T-helper 1 cell treated with Interleukin-12 subunit alpha and Interleukin-12 subunit beta and Interleukin-4 antibody, amounts not matched to agents 30 μg/mL and 1 μg/mL, for 36 hours (primary cell): ENCODE data around the gene BMPR1B.
A peak's percentile ranks its signal among the peaks of the same experiment; 100 is the strongest.

Experiments
- H3K27ac Mint-ChIP-seq: one replicate; pipeline ENCODE4 v1.8.0; 2021; ENCODE audit warnings: mild to moderate bottlenecking, mixed read lengths
- H3K27me3 Mint-ChIP-seq: one replicate; pipeline ENCODE4 v1.8.0; 2021; ENCODE audit warnings: low read depth, mixed read lengths
- H3K36me3 Mint-ChIP-seq: one replicate; pipeline ENCODE4 v1.8.0; 2021; ENCODE audit warnings: low read depth, mixed read lengths
- H3K4me1 Mint-ChIP-seq: one replicate; pipeline ENCODE4 v1.8.0; 2021; ENCODE audit warnings: low read depth, mixed read lengths
- H3K4me3 Mint-ChIP-seq: one replicate; pipeline ENCODE4 v1.8.0; 2021; ENCODE audit warnings: mild to moderate bottlenecking, moderate library complexity, mixed read lengths
- H3K9me3 Mint-ChIP-seq: one replicate; pipeline ENCODE4 v1.8.0; 2021; ENCODE audit warnings: mixed read lengths

Gene BMPR1B

GRCh38 chr4:94887027-94887426, 129.3 kb downstream of the BMPR1B start:
- Mint-ChIP-seq H3K27me3 (no peaks in the 10 kb centered on the region), H3K27ac (no peak overlapping the region), H3K36me3 (no peaks in the 10 kb centered on the region), H3K4me3 (no peak overlapping the region), H3K4me1 (no peaks in the 10 kb centered on the region), H3K9me3 (no peaks in the 10 kb centered on the region)

- Mint-ChIP-seq H3K9me3 (no peaks in the 10 kb centered on the region), H3K27me3 (no peaks in the 10 kb centered on the region), H3K4me1 (no peaks in the 10 kb centered on the region), H3K36me3 (no peaks in the 10 kb centered on the region), H3K27ac (no peak overlapping the region), H3K4me3 (no peak overlapping the region)
These were observed 131.8 kb downstream of the BMPR1B start for GRCh38 chr4:94889523-94889922.

GRCh38 chr4:94889946-94890345, 132.2 kb downstream of the BMPR1B start:
- no peaks in the 10 kb centered on the region for H3K4me1 Mint-ChIP-seq
- no peaks in the 10 kb centered on the region for H3K27me3 Mint-ChIP-seq
- H3K9me3 Mint-ChIP-seq, result no peaks in the 10 kb centered on the region
- no peak overlapping the region for H3K4me3 Mint-ChIP-seq
- no peak overlapping the region for H3K27ac Mint-ChIP-seq
- no peaks in the 10 kb centered on the region for H3K36me3 Mint-ChIP-seq

- no peak overlapping the region for H3K4me3 Mint-ChIP-seq
- no peaks in the 10 kb centered on the region for H3K27me3 Mint-ChIP-seq
- no peaks in the 10 kb centered on the region for H3K36me3 Mint-ChIP-seq
- H3K27ac Mint-ChIP-seq, result no peak overlapping the region
- H3K9me3 Mint-ChIP-seq, result no peaks in the 10 kb centered on the region
- no peaks in the 10 kb centered on the region for H3K4me1 Mint-ChIP-seq
These were observed 132.8 kb downstream of the BMPR1B start for GRCh38 chr4:94890579-94890978.

- Mint-ChIP-seq H3K36me3 (no peaks in the 10 kb centered on the region), H3K9me3 (no peaks in the 10 kb centered on the region), H3K27ac (no peak overlapping the region), H3K4me1 (no peaks in the 10 kb centered on the region), H3K27me3 (no peaks in the 10 kb centered on the region), H3K4me3 (no peak overlapping the region)
These were observed 134.3 kb downstream of the BMPR1B start for GRCh38 chr4:94892051-94892450.

GRCh38 chr4:94895081-94895480, 137.3 kb downstream of the BMPR1B start:
- Mint-ChIP-seq H3K36me3 (no peaks in the 10 kb centered on the region), H3K4me1 (no peaks in the 10 kb centered on the region), H3K27me3 (no peaks in the 10 kb centered on the region), H3K4me3 (no peak overlapping the region), H3K27ac (no peak overlapping the region), H3K9me3 (no peaks in the 10 kb centered on the region)

- Mint-ChIP-seq H3K9me3 (no peaks in the 10 kb centered on the region), H3K4me1 (no peaks in the 10 kb centered on the region), H3K4me3 (no peak overlapping the region), H3K27ac (no peak overlapping the region), H3K27me3 (no peaks in the 10 kb centered on the region), H3K36me3 (no peaks in the 10 kb centered on the region)
These were observed 139.3 kb downstream of the BMPR1B start for GRCh38 chr4:94897023-94897422.

GRCh38 chr4:94905511-94905910, 147.8 kb downstream of the BMPR1B start:
- Mint-ChIP-seq H3K4me3 (no peak overlapping the region), H3K4me1 (no peaks in the 10 kb centered on the region), H3K36me3 (no peaks in the 10 kb centered on the region), H3K27ac (no peak overlapping the region), H3K27me3 (no peaks in the 10 kb centered on the region), H3K9me3 (no peaks in the 10 kb centered on the region)

- Mint-ChIP-seq H3K9me3 (no peaks in the 10 kb centered on the region), H3K4me1 (peaks cover 4% of the 10 kb centered on the region), H3K27ac (no peak overlapping the region), H3K27me3 (no peaks in the 10 kb centered on the region), H3K36me3 (no peaks in the 10 kb centered on the region), H3K4me3 (no peak overlapping the region)
These were observed 151.9 kb downstream of the BMPR1B start for GRCh38 chr4:94909645-94910044.

- Mint-ChIP-seq H3K9me3 (peaks cover 4% of the 10 kb centered on the region), H3K4me1 (peaks cover 4% of the 10 kb centered on the region), H3K27ac (no peak overlapping the region), H3K27me3 (no peaks in the 10 kb centered on the region), H3K4me3 (no peak overlapping the region), H3K36me3 (no peaks in the 10 kb centered on the region)
These were observed 153.4 kb downstream of the BMPR1B start for GRCh38 chr4:94911106-94911505.

GRCh38 chr4:94912606-94913005, 154.9 kb downstream of the BMPR1B start:
- no peaks in the 10 kb centered on the region for H3K27me3 Mint-ChIP-seq
- peaks cover 4% of the 10 kb centered on the region for H3K4me1 Mint-ChIP-seq
- no peak overlapping the region for H3K4me3 Mint-ChIP-seq
- no peak overlapping the region for H3K27ac Mint-ChIP-seq
- H3K36me3 Mint-ChIP-seq, result no peaks in the 10 kb centered on the region
- peaks cover 9% of the 10 kb centered on the region for H3K9me3 Mint-ChIP-seq

- Mint-ChIP-seq H3K9me3 (peaks cover 9% of the 10 kb centered on the region), H3K4me1 (peaks cover 4% of the 10 kb centered on the region), H3K27ac (peak overlapping the region; percentile 12), H3K4me3 (no peak overlapping the region), H3K27me3 (no peaks in the 10 kb centered on the region), H3K36me3 (no peaks in the 10 kb centered on the region)
These were observed 155.6 kb downstream of the BMPR1B start for GRCh38 chr4:94913316-94913715.

- Mint-ChIP-seq H3K4me3 (no peak overlapping the region), H3K4me1 (peaks cover 4% of the 10 kb centered on the region), H3K27me3 (no peaks in the 10 kb centered on the region)
These were observed 159.4 kb downstream of the BMPR1B start for GRCh38 chr4:94917146-94917545.

GRCh38 chr4:94918543-94918942, 160.8 kb downstream of the BMPR1B start:
- no peaks in the 10 kb centered on the region for H3K27me3 Mint-ChIP-seq
- H3K9me3 Mint-ChIP-seq, result peaks cover 9% of the 10 kb centered on the region
- peaks cover under 1% of the 10 kb centered on the region for H3K4me1 Mint-ChIP-seq
- H3K36me3 Mint-ChIP-seq, result no peaks in the 10 kb centered on the region
- H3K4me3 Mint-ChIP-seq, result no peak overlapping the region
- no peak overlapping the region for H3K27ac Mint-ChIP-seq

More at GRCh38 chr4:94917146-94917545, 159.4 kb downstream of the BMPR1B start:
- Mint-ChIP-seq H3K9me3 (peaks cover 9% of the 10 kb centered on the region), H3K27ac (no peak overlapping the region), H3K36me3 (no peaks in the 10 kb centered on the region)

- no peaks in the 10 kb centered on the region for H3K36me3 Mint-ChIP-seq
- peaks cover 9% of the 10 kb centered on the region for H3K9me3 Mint-ChIP-seq
- no peaks in the 10 kb centered on the region for H3K4me1 Mint-ChIP-seq
- H3K4me3 Mint-ChIP-seq, result no peak overlapping the region
- H3K27ac Mint-ChIP-seq, result no peak overlapping the region
- no peaks in the 10 kb centered on the region for H3K27me3 Mint-ChIP-seq
These were observed 162.6 kb downstream of the BMPR1B start for GRCh38 chr4:94920369-94920768.

- no peak overlapping the region for H3K27ac Mint-ChIP-seq
These were observed 166.8 kb downstream of the BMPR1B start for GRCh38 chr4:94924566-94924965.

More at GRCh38 chr4:94924566-94924965, 166.8 kb downstream of the BMPR1B start:
- H3K27me3 Mint-ChIP-seq, result peaks cover 6% of the 10 kb centered on the region
- H3K4me1 Mint-ChIP-seq, result no peaks in the 10 kb centered on the region
- no peaks in the 10 kb centered on the region for H3K36me3 Mint-ChIP-seq
- no peaks in the 10 kb centered on the region for H3K9me3 Mint-ChIP-seq
- no peak overlapping the region for H3K4me3 Mint-ChIP-seq
